ENCODE measurements around the gene RPS27L.

DNA sequence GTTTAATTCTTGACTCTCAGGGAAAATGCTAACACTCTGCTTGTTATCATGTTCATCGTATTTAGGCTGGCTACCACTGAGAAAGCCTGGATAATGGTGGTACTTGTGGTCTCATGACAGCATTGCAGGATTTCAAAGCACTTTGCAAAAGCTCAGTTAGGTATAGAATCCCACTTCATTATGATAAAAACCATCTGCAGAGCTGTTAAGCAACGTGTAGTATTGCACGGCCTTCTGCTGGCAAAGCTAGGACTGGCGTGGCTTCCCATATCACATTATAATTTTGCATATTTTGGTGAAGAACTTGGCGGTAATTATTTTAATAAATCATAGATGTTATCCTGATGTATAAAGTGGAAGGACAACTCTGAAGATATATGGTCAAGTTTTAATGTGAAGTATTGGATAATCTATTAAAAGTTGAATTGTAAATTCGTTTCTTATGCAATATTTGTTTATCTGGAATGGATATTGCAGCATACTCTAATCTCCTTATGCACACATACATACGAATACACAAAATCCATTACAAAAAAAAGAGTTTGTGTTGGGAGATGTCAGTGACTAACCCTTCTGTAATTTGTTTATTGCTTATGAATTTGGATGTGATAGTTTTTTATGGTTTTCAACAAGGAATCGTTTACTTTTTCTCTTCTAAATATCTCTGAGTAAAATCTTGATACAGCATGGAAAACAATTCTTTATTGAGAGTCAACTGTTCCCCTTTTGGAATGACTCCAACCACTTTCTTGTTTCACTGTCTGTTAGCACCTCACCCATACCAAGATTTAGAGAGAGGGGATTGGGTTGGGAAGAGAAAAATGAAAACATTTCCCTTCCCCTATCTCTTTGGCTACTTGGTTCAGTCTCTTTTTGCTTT is 41.3 kb upstream of the RPS27L start:
- no peak for TF ChIP-seq CTCF (IDR thresholded peaks at IDR 0.05; ENCODE audit: low read depth, low read length)
- TF ChIP-seq EZH2phosphoT487 (IDR thresholded peaks at IDR 0.05; ENCODE audit: low read depth) = no peak
